H1 (cell line): ENCODE results near the gene MAP3K1. TPM values are rescaled to one million over a fixed set of nuclear protein-coding genes. Genes with fewer than 3 reads are reported as not detected.

Experiments used
- CTCF ChIA-PET: fragments of 300-600 bp; sonication (Branson Sonifier 250); formaldehyde crosslinking; loops from one replicate; lab custom pipeline; 2021; ENCODE audit not compliant: partially characterized antibody; lab: Charles Lee
- POLR2A ChIA-PET: fragments of 300-600 bp; sonication (Branson Sonifier 250); formaldehyde crosslinking; loops from one replicate; lab custom pipeline; 2021; ENCODE audit warnings: inconsistent platforms; ENCODE audit not compliant: partially characterized antibody; lab: Charles Lee
- DNase-seq, 2 experiments: peaks; one replicate each; pipeline versions ENCODE4 v3.0.0 to v3.0.0-alpha.2; 2010 to 2022; ENCODE audit warnings: low spot score in 2 of 2, low read depth in 1 of 2, mixed read lengths in 1 of 2
- FAIRE-seq: peaks from 2 replicates; lab custom pipeline; 2011; peaks lifted over from hg19 to GRCh38; lab: Jason Lieb, UNC
- H2AFZ ChIP-seq: 2 replicates; pipeline ENCODE4 v1.8.1; 2012; ENCODE audit warnings: low read length, inconsistent platforms
- H2AK5ac ChIP-seq: 2 replicates; pipeline ENCODE4 v1.6.1; 2013; ENCODE audit warnings: low read depth, low read length
- H2BK120ac ChIP-seq: replicated peaks from 2 replicates; pipeline ENCODE3; 2013; ENCODE audit warnings: low read depth, low read length, inconsistent platforms
- H2BK12ac ChIP-seq: 2 replicates; pipeline ENCODE4 v1.6.1; 2013; ENCODE audit warnings: low read depth, low read length
- H2BK15ac ChIP-seq: 2 replicates; pipeline ENCODE4 v1.6.1; 2013; ENCODE audit warnings: low read length
- H2BK20ac ChIP-seq: 2 replicates; pipeline ENCODE4 v1.6.1; 2013; ENCODE audit warnings: low read length
- H2BK5ac ChIP-seq: 2 replicates; pipeline ENCODE4 v1.6.1; 2013; ENCODE audit warnings: low read depth, low read length
- H3K14ac ChIP-seq: 2 replicates; pipeline ENCODE4 v1.6.1; 2013; ENCODE audit warnings: inconsistent platforms; ENCODE audit not compliant: insufficient read length
- H3K18ac ChIP-seq: 2 replicates; pipeline ENCODE4 v1.6.1; 2013; ENCODE audit warnings: low read length; ENCODE audit errors: extremely low read depth
- H3K23ac ChIP-seq: 2 replicates; pipeline ENCODE4 v1.6.1; 2013; ENCODE audit warnings: inconsistent platforms; ENCODE audit not compliant: insufficient read length
- H3K23me2 ChIP-seq: 2 replicates; pipeline ENCODE4 v1.6.1; 2013; ENCODE audit warnings: low read depth, low read length
- H3K27ac ChIP-seq: 2 replicates; pipeline ENCODE4 v1.6.1; 2011; ENCODE audit warnings: low read depth, low read length, inconsistent platforms
- H3K27me3 ChIP-seq, 4 experiments: replicated peaks in 1 of 4; 1 replicate in 1 of 4; 2 replicates in 3 of 4; pipeline versions ENCODE4 v1.6.1 to v1.8.1; 2011 to 2013; ENCODE audit warnings: low read length in 3 of 4, mild to moderate bottlenecking in 3 of 4, inconsistent platforms in 2 of 4, mixed read lengths in 2 of 4, moderate library complexity in 1 of 4; ENCODE audit not compliant: control insufficient read depth in 3 of 4, insufficient read depth in 3 of 4; ENCODE audit errors: extremely low read depth in 1 of 4
- H3K36me3 ChIP-seq, 4 experiments: 2 replicates each; pipeline versions ENCODE4 v1.6.1 to v1.8.1; 2011 to 2013; ENCODE audit warnings: mild to moderate bottlenecking in 4 of 4, low read length in 3 of 4, moderate library complexity in 2 of 4, control low read depth in 1 of 4, inconsistent platforms in 1 of 4; ENCODE audit not compliant: insufficient read depth in 4 of 4, control insufficient read depth in 2 of 4
- H3K4ac ChIP-seq: replicated peaks from 2 replicates; pipeline ENCODE3; 2013; ENCODE audit warnings: low read length, low read depth, mixed read lengths, inconsistent platforms; ENCODE audit not compliant: insufficient read length
- H3K4me1 ChIP-seq, 4 experiments: replicated peaks in 1 of 4; 1 replicate in 1 of 4; 2 replicates in 3 of 4; pipeline versions ENCODE4 v1.6.1 to v1.8.1; 2011 to 2013; ENCODE audit warnings: low read length in 3 of 4, inconsistent platforms in 2 of 4, mixed read lengths in 1 of 4; ENCODE audit not compliant: insufficient read depth in 4 of 4, control insufficient read depth in 3 of 4
- H3K4me2 ChIP-seq, 2 experiments: 2 replicates each; pipeline versions ENCODE4 v1.6.1 to v1.8.1; 2011 to 2013; ENCODE audit warnings: low read depth in 2 of 2, low read length in 2 of 2, control low read depth in 1 of 2, inconsistent platforms in 1 of 2, mild to moderate bottlenecking in 1 of 2; ENCODE audit not compliant: insufficient read depth in 1 of 2
- H3K4me3 ChIP-seq, 4 experiments: fragments of 200-600, 300-600 bp in 1 of 4; sonication (generic), shearing (Covaris generic), sonication (Bioruptor Twin) in 1 of 4; 2 replicates each; pipeline versions ENCODE4 v1.5.1 to v1.8.1; 2011 to 2016; ENCODE audit warnings: low read length in 4 of 4, low read depth in 3 of 4, control low read depth in 2 of 4, inconsistent platforms in 2 of 4, mild to moderate bottlenecking in 2 of 4, mixed read lengths in 1 of 4, moderate library complexity in 1 of 4; ENCODE audit not compliant: insufficient read depth in 2 of 4; ENCODE audit errors: extremely low read depth in 1 of 4
- H3K56ac ChIP-seq: replicated peaks from 2 replicates; pipeline ENCODE3; 2013; ENCODE audit warnings: low read depth, mild to moderate bottlenecking, mixed read lengths, low read length, inconsistent platforms; ENCODE audit not compliant: insufficient read length
- H3K79me1 ChIP-seq: 2 replicates; pipeline ENCODE4 v1.6.1; 2013; ENCODE audit warnings: low read depth, low read length, control low read depth
- H3K79me2 ChIP-seq, 2 experiments: 2 replicates each; pipeline versions ENCODE4 v1.6.1 to v1.8.1; 2012 to 2013; ENCODE audit warnings: low read length in 2 of 2, mild to moderate bottlenecking in 2 of 2, inconsistent platforms in 1 of 2; ENCODE audit not compliant: insufficient read depth in 2 of 2, control insufficient read depth in 1 of 2
- H3K9ac ChIP-seq, 4 experiments: replicated peaks in 1 of 4; 1 replicate in 1 of 4; 2 replicates in 3 of 4; pipeline versions ENCODE4 v1.6.1 to v1.8.1; 2011 to 2013; ENCODE audit warnings: low read depth in 3 of 4, low read length in 3 of 4, control low read depth in 2 of 4, mild to moderate bottlenecking in 2 of 4, moderate library complexity in 2 of 4, inconsistent platforms in 1 of 4; ENCODE audit errors: extremely low read depth in 1 of 4
- H3K9me3 ChIP-seq, 2 experiments: 2 replicates each; pipeline versions ENCODE4 v1.6.1 to v1.8.1; 2012 to 2013; ENCODE audit warnings: mild to moderate bottlenecking in 2 of 2, moderate library complexity in 2 of 2, control low read depth in 1 of 2, inconsistent platforms in 1 of 2, low read depth in 1 of 2, low read length in 1 of 2, mixed read lengths in 1 of 2; ENCODE audit not compliant: insufficient read depth in 2 of 2
- H4K20me1 ChIP-seq, 2 experiments: replicated peaks in 1 of 2; 2 replicates each; pipeline versions ENCODE3 to v1.8.1; 2011 to 2013; ENCODE audit warnings: inconsistent platforms in 2 of 2, low read length in 2 of 2, mild to moderate bottlenecking in 1 of 2; ENCODE audit not compliant: insufficient read depth in 2 of 2, control insufficient read depth in 1 of 2
- H4K5ac ChIP-seq: 2 replicates; pipeline ENCODE4 v1.6.1; 2013; ENCODE audit warnings: low read length, low read depth, mixed read lengths, inconsistent platforms; ENCODE audit not compliant: insufficient read length
- H4K8ac ChIP-seq: 2 replicates; pipeline ENCODE4 v1.8.0; 2013; ENCODE audit warnings: mild to moderate bottlenecking, moderate library complexity, low read length, inconsistent platforms; ENCODE audit not compliant: insufficient read depth; ENCODE audit errors: extremely low read depth
- H4K91ac ChIP-seq: replicated peaks from 2 replicates; pipeline ENCODE3; 2013; ENCODE audit warnings: low read length, mixed read lengths, inconsistent platforms; ENCODE audit not compliant: insufficient read length
- BCL11A ChIP-seq, 2 experiments: IDR thresholded peaks; one replicate each; pipeline ENCODE4 v1.6.1; 2011; ENCODE audit warnings: low read depth in 2 of 2, low read length in 2 of 2, mild to moderate bottlenecking in 2 of 2
- CTBP2 ChIP-seq: IDR thresholded peaks from 2 replicates; pipeline ENCODE4 v1.7.0; 2011; ENCODE audit warnings: borderline replicate concordance, mild to moderate bottlenecking, moderate library complexity, mixed read lengths, low read length; ENCODE audit not compliant: insufficient read depth, insufficient read length
- FOSL1 ChIP-seq: IDR thresholded peaks from 2 replicates; pipeline ENCODE4 v1.6.1; 2011; ENCODE audit warnings: mild to moderate bottlenecking, low read depth, low read length, moderate library complexity; ENCODE audit not compliant: insufficient read depth
- RNF2 ChIP-seq: fragments of 200-900, 300-1000 bp; sonication (generic); IDR thresholded peaks from 2 replicates; pipeline ENCODE4 v1.7.1; 2016; ENCODE audit warnings: borderline replicate concordance, low read depth, mild to moderate bottlenecking, antibody characterized with exemption, low read length; ENCODE audit not compliant: poor library complexity, severe bottlenecking; ENCODE audit errors: missing control alignments
- SIRT6 ChIP-seq: IDR thresholded peaks from one replicate; pipeline ENCODE4 v1.7.1; 2012; ENCODE audit warnings: low read length, inconsistent platforms
- TAF1 ChIP-seq: IDR thresholded peaks from 2 replicates; pipeline ENCODE4 v1.6.1; 2011; ENCODE audit warnings: mild to moderate bottlenecking, low read depth, low read length
- WGBS, 2 experiments: shearing (Covaris generic) in 1 of 2; methylation state at CpG; one replicate each; pipeline versions ENCODE4 v1.1.6 to v1.1.7; 2013 to 2015; ENCODE audit warnings: low lambda C conversion rate in 2 of 2, mixed read lengths in 2 of 2, inconsistent platforms in 1 of 2, low coverage in 1 of 2, missing lambda C conversion rate in 1 of 2; ENCODE audit not compliant: insufficient replicate concordance in 2 of 2, insufficient coverage in 1 of 2, insufficient read length in 1 of 2; ENCODE audit errors: extremely low coverage in 1 of 2, missing lambda C conversion rate in 1 of 2; 5-methylcytosine and 5-hydroxymethylcytosine counted together
- polyA plus RNA-seq, 7 experiments: library from polyadenylated mRNA; depleted of rRNA in 3 of 7; stranded (reverse) in 5 of 7; unstranded in 2 of 7; fragments of >200 nt in 5 of 7; fragments of 200-250 nt in 2 of 7; gene quantifications; 1 replicate in 5 of 7; 2 replicates in 1 of 7; 4 replicates in 1 of 7; pipeline versions ENCODE4 v1.2.1 to v1.2.3, GENCODE V29; 2011 to 2013; ENCODE audit warnings: missing spikeins in 2 of 7, mixed read lengths in 2 of 7
- total RNA-seq: library from RNA; stranded (reverse); fragmentation: NEBNext Ultra II Directional; extraction: Animal tissue kit (Norgen Biotek cat#: 25700); gene quantifications from 2 replicates; pipeline ENCODE4 v1.2.1, GENCODE V29; 2021
- TF ChIP-seq, protein P1 (sequence below): IDR thresholded peaks from 2 replicates; pipeline ENCODE4 v1.6.1; 2012; ENCODE audit warnings: low read length, inconsistent platforms
- TF ChIP-seq, protein P2 (sequence below): IDR thresholded peaks from 2 replicates; pipeline ENCODE4 v1.6.1; 2012; ENCODE audit warnings: inconsistent platforms

Gene MAP3K1
- total and polyA plus RNA-seq, 2 of the 8 experiments (the other 6 are each of a cell fraction or from before 2014, with no cell fraction given): 3.9 to 11.8 TPM

- no peak overlapping the region for H2BK120ac ChIP-seq
- no peak overlapping the region for H4K5ac ChIP-seq
- H3K27ac ChIP-seq: no peak overlapping the region
- no peaks in the 10 kb centered on the region; the same call in 1 of the 2 replicates for H3K79me1 ChIP-seq
- H3K9me3 ChIP-seq: no peaks in the 10 kb centered on the region
- H2BK5ac ChIP-seq: no peak overlapping the region
- no peak overlapping the region for H4K8ac ChIP-seq
- no peak overlapping the region for H3K18ac ChIP-seq
- FAIRE-seq (no peak), DNase-seq (no peak)
- WGBS, 2 experiments: 87% methylated on average over 3 of the region's 3 CpGs; no CpG with 5 or more reads in 1 of the 2 experiments
- no peaks in the 10 kb centered on the region for H3K36me3 ChIP-seq
- no peak overlapping the region for H3K4me3 ChIP-seq
- no peak overlapping the region for H2BK15ac ChIP-seq
- no peak overlapping the region for H3K4me2 ChIP-seq
- no peak overlapping the region for H2AFZ ChIP-seq
- POLR2A ChIA-PET: interaction anchor here (0.8 kb wide), 1 partner anchor 566 kb away, joined by 9 read pairs; no protein-coding TSS in a partner anchor
- no peak overlapping the region for H3K56ac ChIP-seq
- no peak overlapping the region for H2BK12ac ChIP-seq
- no peaks in the 10 kb centered on the region for H3K27me3 ChIP-seq
- no peaks in the 10 kb centered on the region for H4K20me1 ChIP-seq
- H3K79me2 ChIP-seq: peaks cover 0 to 94% of the 10 kb centered on the region in 2 experiments; a peak in 3 of 4 replicates
- H2AK5ac ChIP-seq: no peak overlapping the region
- H3K9ac ChIP-seq: no peak overlapping the region
- no peak overlapping the region for H3K14ac ChIP-seq
- H3K4ac ChIP-seq: no peak overlapping the region
- no peak overlapping the region for H3K23ac ChIP-seq
- CTCF ChIA-PET: interaction anchor here (0.9 to 11.2 kb wide), 23 partner anchors 11 to 573 kb away, joined by 3 to 146 read pairs (median 4); partner anchors contain the start of gene MAP3K1
- peaks cover 1 to 19% (median 8%) of the 10 kb centered on the region in 4 experiments; a peak in 5 of 7 replicates for H3K4me1 ChIP-seq
- H3K23me2 ChIP-seq: no peaks in the 10 kb centered on the region; the same call in 1 of the 2 replicates
- H2BK20ac ChIP-seq: no peak overlapping the region
- no peak overlapping the region for H4K91ac ChIP-seq
- no peak for TF ChIP-seq CTBP2
- no peak for TF ChIP-seq BCL11A (IDR thresholded peaks at IDR 0.05; ENCODE audit: low read depth in 2 of 2, low read length in 2 of 2)
- TF ChIP-seq, protein P1, sequence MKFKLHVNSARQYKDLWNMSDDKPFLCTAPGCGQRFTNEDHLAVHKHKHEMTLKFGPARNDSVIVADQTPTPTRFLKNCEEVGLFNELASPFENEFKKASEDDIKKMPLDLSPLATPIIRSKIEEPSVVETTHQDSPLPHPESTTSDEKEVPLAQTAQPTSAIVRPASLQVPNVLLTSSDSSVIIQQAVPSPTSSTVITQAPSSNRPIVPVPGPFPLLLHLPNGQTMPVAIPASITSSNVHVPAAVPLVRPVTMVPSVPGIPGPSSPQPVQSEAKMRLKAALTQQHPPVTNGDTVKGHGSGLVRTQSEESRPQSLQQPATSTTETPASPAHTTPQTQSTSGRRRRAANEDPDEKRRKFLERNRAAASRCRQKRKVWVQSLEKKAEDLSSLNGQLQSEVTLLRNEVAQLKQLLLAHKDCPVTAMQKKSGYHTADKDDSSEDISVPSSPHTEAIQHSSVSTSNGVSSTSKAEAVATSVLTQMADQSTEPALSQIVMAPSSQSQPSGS: no peak
- TF ChIP-seq, protein P2, sequence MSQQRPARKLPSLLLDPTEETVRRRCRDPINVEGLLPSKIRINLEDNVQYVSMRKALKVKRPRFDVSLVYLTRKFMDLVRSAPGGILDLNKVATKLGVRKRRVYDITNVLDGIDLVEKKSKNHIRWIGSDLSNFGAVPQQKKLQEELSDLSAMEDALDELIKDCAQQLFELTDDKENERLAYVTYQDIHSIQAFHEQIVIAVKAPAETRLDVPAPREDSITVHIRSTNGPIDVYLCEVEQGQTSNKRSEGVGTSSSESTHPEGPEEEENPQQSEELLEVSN: no peak
- TF ChIP-seq TAF1: no peak
- TF ChIP-seq RNF2: no peak
- no peak for TF ChIP-seq SIRT6
- no peak for TF ChIP-seq FOSL1
Measured at GRCh38 chr5:56837381-56837780, 22.0 kb downstream of the MAP3K1 start.
